DMS 273 (cell line): Measurements from ENCODE around the gene TUBGCP6.

Experiments
- DNase-seq: peaks from one replicate; lab custom pipeline; 2025; ENCODE audit not compliant: unreplicated experiment; lab: John Stamatoyannopoulos, UW

The TUBGCP6 gene

DNA sequence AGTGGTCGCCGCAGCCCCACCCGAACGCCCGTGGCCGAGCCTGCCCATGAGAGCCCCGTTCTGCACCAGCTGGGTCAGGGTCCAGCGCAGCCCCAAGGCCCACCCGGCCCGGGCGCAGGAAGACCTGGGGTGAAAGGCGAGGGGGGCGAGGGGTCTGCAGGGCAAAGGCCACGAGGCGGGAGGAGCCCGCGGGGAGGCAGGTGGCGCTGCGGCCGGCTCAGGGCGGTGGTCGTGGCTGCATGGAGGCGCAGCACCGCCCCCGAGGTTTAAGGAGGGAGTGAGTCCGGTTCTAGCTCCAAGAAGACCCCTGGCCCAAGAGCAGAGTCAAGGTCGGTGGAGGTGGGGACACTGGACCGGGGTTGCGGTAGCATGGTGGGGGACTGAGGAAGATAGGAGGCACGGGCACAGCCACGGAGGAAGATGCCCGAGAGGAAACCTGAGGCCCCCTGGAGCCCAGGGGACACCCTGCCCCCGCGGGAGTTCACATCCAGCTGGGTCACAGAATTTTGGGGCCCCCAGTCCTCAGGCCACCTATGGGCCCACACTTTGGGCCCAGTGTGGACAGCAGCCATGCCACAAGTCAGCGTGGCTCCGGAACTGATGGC is 6.8 kb upstream of the TUBGCP6 start:
- no peak for DNase-seq

DNA sequence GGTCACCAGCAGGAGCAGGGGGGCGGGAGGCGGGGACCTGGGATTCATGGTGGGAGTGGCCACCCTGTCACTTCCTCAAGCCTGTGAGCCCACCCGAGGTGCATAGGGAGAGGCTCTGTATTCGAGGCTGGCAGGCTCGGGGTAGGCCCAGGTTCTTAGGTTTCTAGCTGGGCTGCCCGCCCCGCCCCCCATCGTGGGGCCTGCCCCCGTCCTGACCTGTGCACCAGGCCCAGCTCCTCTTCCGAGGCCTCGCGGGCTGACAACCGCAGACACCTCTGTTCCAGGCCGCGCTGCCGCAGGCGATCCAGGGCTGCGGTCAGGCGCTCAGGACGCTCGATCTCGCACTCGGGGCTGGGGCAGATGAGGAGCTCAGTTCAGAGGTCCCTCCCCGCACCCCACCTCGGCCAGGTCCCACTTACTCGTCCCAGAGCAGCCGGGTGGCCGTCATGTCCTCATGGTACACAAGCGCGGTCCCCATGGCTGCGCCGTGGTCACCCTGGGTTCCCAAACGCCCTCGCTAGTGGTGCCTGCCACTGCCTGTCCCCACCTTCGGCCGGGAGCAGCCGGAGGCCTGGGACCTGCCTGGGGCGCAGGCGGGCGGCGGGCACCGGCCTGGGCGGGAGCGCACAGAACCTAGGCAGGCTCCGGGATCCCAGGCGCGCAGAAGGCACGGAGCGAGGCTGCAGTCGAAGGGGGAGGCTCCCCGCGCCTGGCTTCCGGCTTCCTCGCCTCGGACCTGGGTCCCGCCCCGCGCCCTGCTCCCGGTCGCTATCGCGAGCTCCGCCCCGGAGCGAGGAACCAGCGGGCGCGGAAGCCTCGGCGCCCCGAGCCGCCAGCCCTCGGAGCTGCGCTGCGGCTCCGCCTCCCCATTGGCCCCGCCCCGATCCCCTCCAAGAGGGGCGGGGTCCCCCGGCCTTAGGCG is 6.0 kb upstream of the TUBGCP6 start, which contains the start of gene HDAC10:
Gene HDAC10 (minus strand): TSS at position 711 of the 922 bp plus-strand sequence. CDS start 233 bp downstream, at position 478.
- peak; percentile 91 for DNase-seq

DNA sequence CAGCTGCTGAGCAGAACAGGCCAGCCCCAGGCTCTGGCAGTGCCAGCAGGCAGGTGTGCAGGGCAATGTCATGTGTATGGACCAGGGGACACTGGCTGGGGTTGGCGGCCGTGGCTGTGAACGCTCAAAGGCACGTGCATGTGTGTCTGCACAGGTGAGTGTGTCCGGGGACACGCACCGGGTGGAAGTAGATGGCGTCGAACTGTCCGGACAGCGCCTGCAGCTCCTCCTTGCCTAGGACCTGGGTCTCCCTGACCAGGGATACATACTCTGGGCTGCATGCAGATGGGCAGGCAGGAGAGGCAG is 5.4 kb upstream of the TUBGCP6 start:
- DNase-seq: no peak

DNA sequence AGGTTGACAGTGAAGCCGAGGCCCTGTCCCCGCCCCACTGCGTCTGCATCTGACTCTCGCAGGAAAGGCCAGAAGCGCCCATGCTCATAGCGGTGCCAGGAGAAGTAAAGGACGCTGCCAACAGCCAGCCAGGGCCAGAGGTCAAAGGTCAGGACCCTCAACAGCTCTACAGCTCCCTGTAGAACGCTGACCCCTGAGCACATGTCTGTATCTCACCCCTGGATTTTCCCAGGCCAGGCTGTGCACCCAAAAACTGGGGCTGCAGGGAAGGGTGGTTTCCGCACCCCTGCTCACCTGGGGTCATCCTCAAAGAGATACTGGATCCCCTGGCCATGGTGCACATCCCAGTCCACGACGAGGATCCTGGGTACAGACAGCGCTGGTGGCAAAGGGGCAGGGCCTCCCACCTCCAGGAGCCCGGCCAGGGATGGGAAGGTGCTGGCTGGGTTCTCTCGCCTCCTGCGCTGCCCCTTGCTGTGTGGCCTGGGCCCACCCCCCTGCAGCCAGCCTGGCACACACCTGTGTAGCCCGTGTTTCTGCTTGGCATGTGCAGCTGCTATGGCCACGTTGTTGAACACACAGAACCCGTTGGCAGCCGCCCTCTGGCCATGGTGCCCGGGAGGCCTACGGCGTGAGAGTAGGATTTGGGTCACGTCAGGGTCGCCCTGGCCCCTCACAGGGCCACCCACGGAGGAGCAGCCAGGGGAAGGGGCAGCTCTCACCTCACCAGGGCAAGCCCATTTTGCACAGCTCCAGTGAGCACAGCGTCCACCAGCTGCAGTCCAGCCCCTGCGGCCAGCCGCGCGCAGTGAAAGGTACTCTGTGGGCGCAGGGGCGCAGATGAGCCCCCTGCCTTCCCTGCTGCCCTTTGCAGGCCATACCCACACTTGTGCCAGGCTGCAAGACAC is 4.8 kb upstream of the TUBGCP6 start:
- no peak for DNase-seq

DNA sequence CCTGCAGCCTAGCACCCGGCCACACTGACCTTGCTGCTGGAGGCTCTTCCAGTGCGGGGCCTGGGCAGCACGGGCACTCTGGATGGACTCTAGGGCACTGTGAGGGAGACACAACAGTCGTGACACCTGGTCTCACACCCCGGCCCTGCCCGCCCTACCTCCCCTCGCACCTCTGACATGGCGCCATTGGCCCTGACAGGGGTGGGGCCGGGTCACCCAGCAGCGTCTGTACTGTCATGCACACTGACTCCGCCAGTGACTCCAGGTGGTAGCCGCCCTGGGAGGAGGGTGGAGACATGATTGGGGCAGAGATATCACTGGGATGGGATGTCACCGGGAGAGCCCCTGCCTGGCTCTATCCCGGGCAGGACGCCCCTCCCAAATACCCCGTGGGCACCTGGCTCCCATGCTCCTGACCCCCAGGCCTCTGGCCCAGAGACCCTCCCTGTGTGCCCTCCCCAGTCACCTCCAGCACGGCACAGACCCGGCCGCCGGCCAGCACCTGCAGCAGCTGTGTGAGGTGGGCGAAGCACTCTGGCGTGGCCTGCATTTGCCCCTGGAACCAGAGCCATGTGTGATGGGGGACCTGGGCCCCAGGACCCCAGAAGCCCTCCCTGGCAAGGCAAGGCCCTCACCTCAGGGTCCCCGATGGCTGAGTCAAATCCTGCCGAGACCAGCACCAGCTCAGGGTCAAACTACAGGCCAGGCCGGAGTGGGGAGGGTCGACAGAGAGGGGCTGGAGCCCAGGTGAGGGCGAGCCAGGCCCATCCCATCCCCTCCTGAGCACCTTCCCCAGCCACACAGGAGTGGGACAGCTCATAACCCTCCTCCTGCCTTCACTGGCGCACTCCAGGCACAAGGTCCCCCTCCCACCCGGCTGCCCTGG is 3.6 kb upstream of the TUBGCP6 start:
- no peak for DNase-seq

DNA sequence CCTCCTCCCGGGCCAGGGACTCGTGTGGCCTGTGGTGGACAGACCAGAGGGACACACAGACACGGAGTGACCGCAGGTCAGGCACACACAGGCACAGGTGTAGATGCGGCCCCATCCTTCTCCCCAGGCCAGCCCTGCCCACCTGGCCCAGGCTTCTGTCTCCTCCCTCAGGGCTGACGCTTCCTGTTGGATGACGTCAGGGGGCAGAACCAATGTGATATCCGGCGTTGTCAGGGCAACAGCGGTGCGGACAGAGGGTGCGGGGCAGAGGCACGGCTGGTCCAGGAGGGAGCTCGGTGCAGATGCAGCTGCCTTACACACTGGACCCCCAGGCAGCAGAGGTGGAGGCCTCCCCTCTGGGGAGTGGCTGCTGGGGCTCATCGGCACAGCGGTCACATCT is 2.9 kb upstream of the TUBGCP6 start:
- peak; percentile 24 for DNase-seq

DNA sequence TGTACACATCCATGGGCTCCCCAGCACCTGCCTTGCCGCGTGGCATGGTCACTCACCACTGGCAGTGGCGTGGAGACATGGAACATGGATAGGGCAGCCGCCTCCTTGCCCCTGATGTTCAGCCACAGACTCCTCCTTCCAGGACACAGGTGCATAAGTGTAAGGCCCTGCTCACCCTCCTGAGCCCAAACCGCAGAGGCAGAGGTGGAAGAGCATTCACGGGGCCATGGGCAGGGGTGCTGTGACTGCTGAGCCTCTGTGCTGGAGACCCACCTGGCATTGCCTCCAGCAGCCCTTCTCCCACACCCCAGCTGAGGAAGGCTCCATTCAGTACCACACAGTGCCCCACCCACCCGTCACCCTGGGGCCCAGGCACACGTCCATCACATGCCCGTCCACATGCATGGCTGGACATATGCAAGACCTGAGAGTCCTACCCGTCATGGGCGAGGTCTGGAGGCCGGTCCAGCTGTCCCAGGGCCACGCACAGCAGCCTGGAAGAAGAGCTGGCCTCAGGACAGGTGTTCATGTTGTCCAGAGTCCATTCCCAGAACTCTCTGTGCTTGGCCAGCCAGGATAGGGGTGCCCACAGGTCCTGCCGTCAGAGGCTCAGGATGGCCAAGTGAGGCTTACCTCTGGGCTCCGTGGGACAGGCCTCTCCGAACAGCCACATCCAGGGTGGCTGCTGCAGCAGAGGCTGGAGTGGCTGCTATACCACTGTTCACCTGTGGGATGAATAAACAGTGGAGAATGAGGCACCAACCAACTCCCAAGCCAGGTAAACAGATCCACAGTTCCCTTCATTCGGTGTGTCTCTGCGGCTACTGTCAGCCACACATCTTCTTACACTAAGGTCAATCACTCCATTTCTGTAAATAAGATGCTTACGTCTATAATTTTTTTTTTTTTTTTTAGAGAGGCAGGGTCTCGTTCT is 1.7 kb upstream of the TUBGCP6 start:
- DNase-seq: peak; percentile 47

DNA sequence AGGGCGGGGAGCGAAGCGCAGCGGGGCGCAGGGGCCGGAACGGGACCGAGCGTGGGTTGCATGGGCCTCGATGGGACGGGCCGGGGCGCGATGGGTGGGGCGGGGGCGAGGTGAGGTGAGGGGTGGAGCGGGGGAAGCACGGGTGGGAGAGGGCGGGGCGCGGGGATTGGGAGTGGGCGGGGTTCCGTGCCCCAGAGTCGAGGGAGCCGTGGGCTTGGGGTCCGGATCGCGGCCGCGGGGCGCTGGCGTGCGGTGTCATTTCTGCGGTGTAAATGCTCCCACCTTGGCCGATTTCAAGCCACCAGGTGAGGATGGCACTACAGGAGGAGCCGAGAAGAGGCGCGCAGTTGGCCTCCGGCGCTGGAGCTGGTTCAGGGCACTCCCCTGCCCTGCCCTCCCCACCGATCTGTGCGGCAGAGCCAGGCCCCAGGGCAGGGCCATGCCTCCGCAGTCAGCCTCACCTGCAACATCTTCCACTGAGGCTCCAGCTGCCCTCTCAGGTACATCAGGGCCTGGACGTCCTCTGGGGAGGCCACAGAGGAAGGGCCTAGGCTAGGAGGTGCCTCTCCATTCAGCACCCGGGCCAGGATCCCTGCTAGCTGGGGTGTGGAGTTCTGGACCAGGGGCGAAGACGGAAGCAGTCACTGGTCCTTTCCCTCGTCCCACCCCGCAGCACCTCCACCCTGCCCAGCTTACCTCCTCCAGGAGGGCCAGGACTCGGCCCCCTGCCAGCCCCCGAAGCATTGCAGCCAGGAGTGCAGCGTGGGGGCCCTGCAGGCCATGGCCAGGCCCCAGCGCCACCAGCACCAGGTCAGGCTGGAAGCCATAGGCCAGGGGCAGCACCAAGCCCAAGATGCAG is 620 bp upstream of the TUBGCP6 start:
- DNase-seq: peak; percentile 48

DNA sequence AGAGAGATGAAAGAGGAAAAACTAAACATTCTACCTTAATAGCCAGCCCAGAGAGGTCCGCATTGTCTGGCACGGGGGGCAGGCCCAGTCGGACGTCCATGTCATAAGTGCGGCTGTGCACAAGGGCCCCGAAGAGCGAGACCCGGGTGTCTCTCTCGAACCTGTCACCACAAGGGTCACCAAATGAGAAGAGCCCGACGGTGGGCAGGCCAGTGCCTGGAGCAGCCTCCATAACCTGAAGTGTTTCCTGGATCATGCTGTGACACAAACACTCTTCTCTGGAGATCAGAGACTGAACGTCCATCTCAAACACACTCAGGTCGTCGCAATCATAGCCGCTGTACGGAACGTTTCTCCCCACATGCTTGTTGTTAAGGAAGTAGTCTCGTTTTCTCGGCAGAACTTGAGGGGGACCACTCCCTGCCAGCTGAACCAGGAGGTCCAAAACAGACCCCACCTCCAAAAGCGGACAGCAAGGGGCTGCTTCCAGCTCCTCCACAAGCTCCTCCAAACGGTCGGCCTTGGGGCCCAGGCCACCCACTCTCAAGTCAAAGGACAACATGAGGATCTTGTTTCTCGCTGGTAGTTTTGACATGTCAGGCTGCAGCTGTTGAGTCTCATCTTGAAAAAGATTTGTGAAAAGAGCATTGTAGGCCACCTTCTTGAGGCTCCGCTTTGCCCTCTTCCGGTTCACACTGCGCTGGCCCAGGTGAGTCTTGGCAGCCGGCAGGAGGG is 971 bp downstream of the TUBGCP6 start:
- peak; percentile 48 for DNase-seq

DNA sequence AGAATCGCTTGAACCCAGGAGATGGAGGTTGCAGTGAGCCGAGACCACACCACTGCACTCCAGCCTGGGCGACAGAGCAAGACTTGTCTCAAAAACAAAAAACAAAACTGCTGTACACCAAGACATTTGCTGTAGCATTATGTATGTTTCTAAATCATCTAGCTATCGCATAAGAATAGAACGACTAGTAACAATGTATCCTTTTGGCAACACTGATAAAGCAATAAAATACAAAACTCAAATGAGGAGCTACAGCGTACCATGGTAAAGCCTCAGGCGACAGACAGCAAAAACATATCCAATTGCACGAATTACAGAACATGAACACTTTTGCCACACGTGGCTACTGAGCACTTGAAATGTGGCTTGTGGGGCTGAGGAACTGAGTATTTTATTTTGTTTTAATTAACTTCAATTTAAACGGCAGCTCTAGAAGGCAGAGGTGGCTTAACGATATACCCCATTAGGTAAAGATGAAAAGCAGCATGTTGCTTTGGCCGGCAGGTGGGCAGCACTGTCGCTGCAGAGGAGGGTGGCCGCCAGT is 2.3 kb downstream of the TUBGCP6 start:
- peak; percentile 25 for DNase-seq

DNA sequence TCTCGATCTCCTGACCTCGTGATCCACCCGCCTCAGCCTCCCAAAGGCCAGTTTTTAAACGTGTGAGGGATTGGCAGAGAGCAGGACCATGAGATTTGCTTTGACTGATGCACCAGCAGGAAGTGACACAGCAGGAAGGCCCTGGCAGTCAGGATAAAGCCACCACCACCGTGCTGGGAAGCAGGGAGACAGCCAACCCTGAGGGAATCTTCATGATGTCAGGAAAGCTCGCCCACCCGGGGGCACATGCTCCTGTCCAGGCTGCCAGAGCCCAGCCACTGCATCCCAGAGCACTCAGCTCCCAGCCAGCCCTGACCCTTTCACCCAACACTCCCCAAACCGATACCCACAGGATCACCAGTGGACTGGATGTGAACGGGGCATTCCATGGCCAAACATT is 6.1 kb downstream of the TUBGCP6 start:
- no peak for DNase-seq

DNA sequence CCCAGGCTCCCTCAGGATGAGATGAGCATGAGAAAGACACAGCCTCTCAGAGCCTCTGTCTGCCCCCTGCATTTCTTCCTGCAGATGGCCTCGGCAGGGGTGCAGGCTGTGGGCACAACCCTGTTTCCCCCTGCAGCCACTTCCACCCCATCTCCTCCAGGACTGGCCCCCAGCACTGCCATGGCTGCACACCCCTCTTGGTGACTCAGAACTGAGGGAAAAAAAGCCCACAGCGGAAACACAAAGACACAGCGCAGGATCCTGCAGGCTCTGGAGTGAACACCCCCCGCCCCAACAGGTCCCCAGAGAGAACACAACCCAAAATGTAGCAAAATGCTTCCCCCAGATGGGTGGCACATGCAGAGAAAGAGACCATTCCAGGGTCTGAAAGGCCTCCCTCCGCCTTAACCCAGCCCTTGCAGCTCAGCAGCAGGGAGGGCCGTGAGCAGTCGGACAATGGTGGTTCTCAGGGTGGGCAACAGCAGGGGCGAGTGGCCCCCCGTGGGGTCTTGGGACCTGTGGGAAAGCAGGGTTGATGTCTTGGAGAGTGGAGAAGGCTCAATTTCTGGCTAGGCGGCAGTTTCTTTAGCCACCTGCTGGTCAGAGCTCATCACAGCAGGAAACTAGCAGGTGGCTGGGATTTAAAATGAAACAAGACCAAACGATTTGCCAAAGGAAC is 8.0 kb downstream of the TUBGCP6 start:
- peak; percentile 30 for DNase-seq

DNA sequence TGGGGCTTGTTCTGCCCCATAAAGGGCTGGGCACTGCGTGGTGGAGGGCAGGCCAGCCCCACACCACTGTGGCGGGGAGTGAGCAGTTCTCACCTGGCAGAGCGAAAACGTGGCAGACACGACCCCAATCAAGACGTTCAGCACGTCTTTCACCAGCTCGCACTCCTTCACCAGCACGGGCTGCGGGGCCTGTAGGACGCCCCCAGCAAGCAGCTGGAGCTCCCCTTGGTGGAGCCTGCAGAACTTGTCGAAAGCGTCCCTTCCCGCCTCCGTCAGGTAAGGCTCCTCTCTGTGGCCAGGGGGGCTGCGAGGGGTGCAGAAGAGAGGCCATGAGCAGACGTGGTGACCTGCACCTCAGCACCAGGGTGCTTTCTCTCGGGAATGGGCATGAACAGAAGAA is 11.6 kb downstream of the TUBGCP6 start:
- no peak for DNase-seq

DNA sequence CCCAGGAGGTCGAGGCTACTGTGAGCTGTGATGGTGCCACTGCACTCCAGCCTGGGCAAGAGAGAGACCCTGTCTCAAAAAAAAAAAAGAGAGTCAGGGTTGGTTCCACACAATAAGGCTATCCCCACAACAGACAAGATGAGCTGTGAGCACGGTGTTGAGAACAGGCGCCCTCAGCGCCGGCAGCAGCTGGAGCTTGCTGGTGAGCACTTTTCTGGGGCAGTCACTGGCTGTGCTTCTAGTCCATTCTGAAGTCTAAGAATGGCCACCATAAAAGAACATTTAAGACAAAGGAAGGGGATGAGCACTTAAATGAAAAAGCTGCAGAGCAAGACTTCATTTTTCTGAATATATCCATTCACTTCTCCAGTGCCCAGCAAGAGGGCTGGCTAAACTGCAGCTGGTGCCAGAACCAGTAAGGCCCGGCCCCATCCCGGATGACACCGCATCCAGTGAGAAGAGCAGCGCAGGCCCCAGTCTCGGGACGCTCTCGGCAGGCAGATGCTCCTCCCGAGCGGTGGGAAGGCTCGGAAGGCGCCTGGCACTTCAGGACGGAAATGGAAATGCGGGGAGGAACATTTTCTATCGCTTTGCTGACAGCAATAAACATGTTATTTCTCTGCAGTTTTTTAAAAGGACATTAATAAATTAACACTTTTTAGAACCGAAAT is 12.2 kb downstream of the TUBGCP6 start:
- DNase-seq: no peak

DNA sequence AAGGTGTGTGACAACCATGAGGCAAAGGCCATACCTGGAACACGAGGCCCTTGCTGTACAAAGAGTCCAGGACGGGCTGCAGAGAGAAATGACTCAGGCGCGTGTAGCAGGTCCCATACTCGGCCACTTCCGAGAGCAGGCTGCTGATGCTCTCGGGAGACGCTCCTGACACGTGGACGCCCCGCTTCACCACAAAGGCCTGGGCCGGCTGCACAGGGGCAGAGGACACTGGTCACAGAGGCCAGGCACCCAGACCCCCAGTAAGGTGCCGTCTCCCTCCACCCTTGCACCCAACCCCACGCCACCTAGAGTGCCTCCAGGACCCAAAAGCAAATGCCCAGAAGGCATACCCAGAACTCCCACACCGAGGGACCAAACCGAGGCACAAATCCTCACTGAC is 15.5 kb downstream of the TUBGCP6 start:
- DNase-seq: no peak

DNA sequence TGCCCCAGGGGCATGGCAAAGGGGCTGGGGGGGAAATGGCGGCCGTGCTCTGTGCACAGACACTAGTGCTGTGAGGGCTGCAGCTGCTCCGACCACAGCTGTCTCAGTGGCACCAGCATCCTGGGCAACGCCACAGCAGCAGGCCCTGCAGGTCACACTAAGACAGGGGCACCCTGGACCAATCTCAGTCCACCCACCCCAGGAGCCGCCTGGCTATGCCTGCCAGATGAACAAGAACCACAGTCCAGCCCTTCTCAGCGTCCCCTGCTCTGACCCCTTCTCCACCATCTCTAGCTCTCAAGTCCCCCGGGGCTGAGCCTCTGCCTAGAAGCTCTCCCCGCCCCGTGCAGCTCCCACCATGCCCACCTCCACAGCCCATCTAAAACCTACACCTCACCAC is 16.5 kb downstream of the TUBGCP6 start:
- no peak for DNase-seq
